Psoas muscle (tissue), 8 donors: ENCODE measurements around the gene CNST. TPM values are rescaled to one million over a fixed set of nuclear protein-coding genes. Genes with fewer than 3 reads are reported as not detected.
A peak's percentile ranks its signal among the peaks of the same experiment; 100 is the strongest.
"Not testable (repeated sequence)": the region's sequence is repeated elsewhere in the genome, so short reads cannot be mapped to it uniquely, and the experiment has no call there.

Experiments used
- ATAC-seq, 4 donors: fragments of 200-7000 bp; cut with Tn5 transposase; one replicate each; pipeline ENCODE4 v1.9.1; 2020; ENCODE audit warnings: moderate library complexity in 3 of 4, mild to moderate bottlenecking in 2 of 4
- DNase-seq, 2 donors: peaks; one replicate each; pipeline ENCODE4 v3.0.0-alpha.2; 2020
- H3K27ac ChIP-seq: fragments of 200-600 bp; one replicate; pipeline ENCODE4 v1.8.0; 2022
- H3K27me3 ChIP-seq, 3 donors: fragments of 200-600 bp in 1 of 3; one replicate each; pipeline versions ENCODE4 v1.6.1 to v1.8.0; 2013 to 2022; ENCODE audit warnings: low read length in 2 of 3, mild to moderate bottlenecking in 2 of 3, moderate library complexity in 1 of 3; ENCODE audit not compliant: insufficient read depth in 3 of 3
- H3K36me3 ChIP-seq, 2 donors: fragments of 200-600 bp in 1 of 2; one replicate each; pipeline versions ENCODE4 v1.6.1 to v1.8.0; 2013 to 2022; ENCODE audit warnings: low read depth in 1 of 2, mild to moderate bottlenecking in 1 of 2, moderate library complexity in 1 of 2; ENCODE audit not compliant: insufficient read depth in 1 of 2
- H3K4me1 ChIP-seq: fragments of 200-600 bp; one replicate; pipeline ENCODE4 v1.8.0; 2022
- H3K4me3 ChIP-seq: fragments of 200-600 bp; one replicate; pipeline ENCODE4 v1.8.0; 2022; ENCODE audit warnings: mild to moderate bottlenecking
- H3K9me3 ChIP-seq: fragments of 200-600 bp; one replicate; pipeline ENCODE4 v1.8.0; 2022
- WGBS, 3 donors: extraction: QIAGEN DNeasy Blood & Tissue Kit; methylation state at CpG; one replicate each; pipeline versions ENCODE4 v1.1.6 to v1.1.7; 2013; 5-methylcytosine and 5-hydroxymethylcytosine counted together
- intact Hi-C, 2 donors: fragments of 100-400 bp; cut with DNase I; formaldehyde crosslinking; loops; one replicate each; pipeline versions ENCODE4 v1.11.0 to v1.14.2; 2022
- polyA plus RNA-seq, 3 donors: library from polyadenylated mRNA; stranded (reverse); fragments of 200-250 nt; gene quantifications; one replicate each; pipeline ENCODE4 v1.2.3, GENCODE V29; 2013
- total RNA-seq, 4 donors: library from RNA; stranded (reverse); fragmentation: NEBNext Ultra II Directional in 2 of 4; extraction: Animal tissue kit (Norgen Biotek cat#: 25700) in 2 of 4; gene quantifications; one replicate each; pipeline versions ENCODE4 v1.2.1 to v1.2.4, GENCODE V29; 2021 to 2023
- TF ChIP-seq, protein P1 (sequence below): fragments of 200-600 bp; IDR thresholded peaks from one replicate; pipeline ENCODE4 v1.8.0; 2022; ENCODE audit warnings: antibody characterized with exemption
- donor health status: healthy with polysubstance abuse.
- donor health status: DM: no; HTN: no; CAD: no; lungs with moderate emphysema.
- donor health status: Bipolar disorder and iron deficiency.
- donor health status: healthy.
- donor health status: DM: yes; HTN: yes; CAD: no.
- donor health status: DM: no; HTN: no; CAD: no.
- donor health status: DM: no; HTN: no; CAD: no.
- donor health status: DM: yes; HTN: yes; CAD: no.

Gene CNST
- total and polyA plus RNA-seq, 7 donors: 9.7 to 64.8 (median 19.5) TPM

DNA sequence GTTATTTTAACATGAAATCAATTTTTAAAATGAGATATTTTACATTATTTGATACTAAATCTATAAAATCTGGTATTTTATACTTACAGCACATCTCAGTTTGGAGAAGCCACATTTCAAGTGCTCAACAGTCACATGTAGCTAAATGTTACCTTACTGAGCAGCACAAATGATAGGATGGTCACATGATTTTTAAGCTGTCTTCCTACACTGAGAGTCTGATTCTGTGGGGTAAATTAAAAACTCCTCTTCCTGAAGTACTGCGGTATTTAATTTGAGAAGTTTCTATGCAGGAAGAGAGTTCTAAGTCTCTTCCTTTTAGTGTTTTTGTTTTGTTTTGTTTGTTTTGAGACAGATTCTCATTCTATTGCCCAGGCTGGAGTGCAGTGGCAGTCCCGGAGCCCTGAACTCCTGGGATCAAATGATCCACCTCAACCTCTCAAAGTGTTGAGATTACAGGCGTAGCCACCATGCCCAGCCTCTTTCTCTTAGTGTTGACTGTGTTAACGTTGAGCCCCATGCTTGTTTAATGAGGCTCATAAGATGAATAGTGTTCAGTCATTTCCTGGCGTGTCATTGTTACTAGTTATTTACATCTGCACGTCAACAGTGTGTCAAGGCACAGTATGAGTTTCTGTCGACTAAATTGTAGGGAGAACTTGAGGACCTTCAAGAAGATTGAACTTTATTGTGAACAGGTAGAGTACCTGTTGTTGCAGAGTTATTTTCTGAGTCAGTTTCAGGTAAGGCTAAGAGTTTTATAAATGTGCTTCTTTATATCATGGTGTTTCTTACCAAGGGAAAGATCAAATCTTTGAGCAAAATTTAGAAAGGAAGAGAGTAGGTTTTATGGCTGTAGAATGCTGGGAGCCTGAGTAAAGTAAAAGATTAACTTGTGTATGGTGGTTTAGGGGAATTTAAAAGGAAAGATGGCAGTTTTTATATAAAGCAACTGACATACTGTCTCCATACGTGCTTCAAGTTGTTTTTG is 3.3 kb downstream of the CNST start:
- Histone ChIP-seq H3K36me3 (no peaks in the 10 kb centered on the region), H3K4me1 (peaks cover 63% of the 10 kb centered on the region), H3K27me3 (no peaks in the 10 kb centered on the region), H3K4me3 (peak overlapping the region; percentile 24), H3K27ac (peak overlapping the region; percentile 93), H3K9me3 (no peaks in the 10 kb centered on the region)
- 50 to 60% (median 56%) methylated on average over 8 of the region's 8 CpGs for WGBS, 3 donors
- TF ChIP-seq, protein P1, sequence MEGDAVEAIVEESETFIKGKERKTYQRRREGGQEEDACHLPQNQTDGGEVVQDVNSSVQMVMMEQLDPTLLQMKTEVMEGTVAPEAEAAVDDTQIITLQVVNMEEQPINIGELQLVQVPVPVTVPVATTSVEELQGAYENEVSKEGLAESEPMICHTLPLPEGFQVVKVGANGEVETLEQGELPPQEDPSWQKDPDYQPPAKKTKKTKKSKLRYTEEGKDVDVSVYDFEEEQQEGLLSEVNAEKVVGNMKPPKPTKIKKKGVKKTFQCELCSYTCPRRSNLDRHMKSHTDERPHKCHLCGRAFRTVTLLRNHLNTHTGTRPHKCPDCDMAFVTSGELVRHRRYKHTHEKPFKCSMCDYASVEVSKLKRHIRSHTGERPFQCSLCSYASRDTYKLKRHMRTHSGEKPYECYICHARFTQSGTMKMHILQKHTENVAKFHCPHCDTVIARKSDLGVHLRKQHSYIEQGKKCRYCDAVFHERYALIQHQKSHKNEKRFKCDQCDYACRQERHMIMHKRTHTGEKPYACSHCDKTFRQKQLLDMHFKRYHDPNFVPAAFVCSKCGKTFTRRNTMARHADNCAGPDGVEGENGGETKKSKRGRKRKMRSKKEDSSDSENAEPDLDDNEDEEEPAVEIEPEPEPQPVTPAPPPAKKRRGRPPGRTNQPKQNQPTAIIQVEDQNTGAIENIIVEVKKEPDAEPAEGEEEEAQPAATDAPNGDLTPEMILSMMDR: no peak
- intact Hi-C loops: loop anchor here in 1 of 2 donors (5.0 kb wide), 2 partner anchors 43 to 128 kb away; no protein-coding TSS in a partner anchor
- DNase-seq (no peak), ATAC-seq (no peak)

DNA sequence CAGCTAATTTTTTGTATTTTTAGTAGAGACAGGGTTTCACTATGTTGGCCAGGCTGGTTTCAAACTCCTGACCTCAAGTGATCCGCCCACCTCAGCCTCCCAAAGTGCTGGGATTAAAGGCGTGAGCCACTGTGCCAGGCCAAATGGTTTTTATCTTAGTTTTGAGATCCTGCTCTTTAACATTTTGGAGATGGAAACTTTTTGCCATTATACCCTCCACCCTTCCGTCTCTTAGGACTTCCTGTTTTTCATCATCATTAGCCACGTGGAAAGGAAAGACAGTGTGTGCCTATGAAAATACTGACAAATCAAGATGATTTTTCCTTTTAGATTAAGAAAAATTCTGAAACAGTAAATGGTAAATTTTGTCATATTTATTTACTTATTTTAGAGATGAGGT is 5.1 kb downstream of the CNST start:
- not testable (repeated sequence) for H3K4me3 ChIP-seq, ATAC-seq, H3K9me3 ChIP-seq, DNase-seq, H3K27me3 ChIP-seq, H3K36me3 ChIP-seq
- intact Hi-C loops: loop anchor here in 1 of 2 donors (5.0 kb wide), 1 partner anchor 41 kb away; no protein-coding TSS in a partner anchor
- 68 to 78% (median 72%) methylated on average over 4 of the region's 4 CpGs for WGBS, 3 donors
- Histone ChIP-seq H3K4me1 (peaks cover 56% of the 10 kb centered on the region), H3K27ac (peak overlapping the region; percentile 93)

DNA sequence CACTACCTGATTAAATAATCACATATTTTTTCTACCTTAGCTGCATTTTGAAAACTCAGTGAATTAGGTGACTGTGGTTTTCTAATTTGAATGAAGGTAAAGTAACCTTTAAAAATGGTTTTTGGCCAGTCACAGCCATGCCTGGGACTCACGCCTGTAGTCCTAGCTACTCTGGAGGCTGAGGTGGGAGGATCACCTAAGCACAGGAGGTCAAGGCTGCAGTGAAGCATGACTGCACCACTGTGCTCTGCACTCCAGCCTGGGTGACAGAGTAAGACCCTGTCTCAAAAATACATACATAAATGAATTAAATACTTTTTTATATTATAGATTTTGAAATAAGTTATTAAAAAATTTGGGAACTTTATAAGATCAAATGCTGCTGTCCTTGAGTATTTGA is 5.7 kb downstream of the CNST start:
- H3K4me1 ChIP-seq: peaks cover 58% of the 10 kb centered on the region
- no peaks in the 10 kb centered on the region for H3K27me3 ChIP-seq
- 92 to 100% (median 98%) methylated on average over 1 of the region's 1 CpG for WGBS, 3 donors
- no peak overlapping the region for H3K4me3 ChIP-seq
- intact Hi-C loops: loop anchor here in 1 of 2 donors (5.0 kb wide), 1 partner anchor 40 kb away; no protein-coding TSS in a partner anchor
- DNase-seq: no peak
- no peaks in the 10 kb centered on the region for H3K36me3 ChIP-seq
- no peaks in the 10 kb centered on the region for H3K9me3 ChIP-seq
- no peak for ATAC-seq
- peak overlapping the region; percentile 67 for H3K27ac ChIP-seq
- TF ChIP-seq, protein P1: no peak

DNA sequence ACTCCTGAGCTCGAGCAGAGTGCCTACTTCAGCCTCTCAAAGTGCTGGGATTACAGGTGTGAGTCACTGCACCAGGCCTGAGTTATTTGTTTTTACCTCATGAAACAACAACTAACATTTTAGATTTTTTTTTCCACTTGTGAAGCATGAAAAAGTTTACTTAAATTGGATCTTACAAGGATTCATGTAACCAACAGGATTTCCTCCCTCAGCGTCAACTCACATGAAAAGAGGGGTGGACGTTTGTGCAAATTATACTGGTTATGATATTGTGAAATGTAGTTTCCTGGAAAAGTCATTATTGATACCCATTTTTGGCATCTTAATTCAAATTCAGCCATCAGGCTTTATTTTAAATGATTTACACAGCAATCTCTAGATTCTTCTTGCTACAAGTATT is 6.5 kb downstream of the CNST start:
- intact Hi-C loops: loop anchor here in 1 of 2 donors (5.0 kb wide), 1 partner anchor 40 kb away; no protein-coding TSS in a partner anchor
- Histone ChIP-seq H3K4me1 (peaks cover 60% of the 10 kb centered on the region), H3K9me3 (no peaks in the 10 kb centered on the region), H3K4me3 (peak overlapping the region; percentile 29), H3K27me3 (no peaks in the 10 kb centered on the region), H3K36me3 (no peaks in the 10 kb centered on the region), H3K27ac (peak overlapping the region; percentile 67)
- 56 to 71% (median 64%) methylated on average over 3 of the region's 3 CpGs for WGBS, 3 donors
- no peak for DNase-seq
- TF ChIP-seq, protein P1: no peak
- ATAC-seq: no peak

DNA sequence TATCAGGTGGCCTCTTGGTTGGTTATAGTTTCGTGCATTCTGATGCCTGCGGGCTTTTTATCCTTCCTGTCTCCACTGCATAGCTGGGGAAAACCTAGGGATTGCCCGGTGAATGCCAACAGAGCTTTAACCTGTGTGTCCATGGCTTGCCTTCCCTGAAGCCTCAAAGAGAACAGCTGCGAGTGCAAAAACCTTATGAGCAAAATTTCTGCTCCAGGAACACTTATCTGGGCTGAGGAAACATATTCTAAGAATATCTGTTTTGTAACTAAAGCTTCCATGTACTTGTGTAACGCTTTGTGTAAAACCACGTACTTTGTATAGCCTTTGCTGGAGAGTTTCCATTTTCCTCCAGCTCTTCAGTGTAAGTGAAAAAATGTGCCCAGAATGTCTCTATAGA is 7.2 kb downstream of the CNST start:
- H3K36me3 ChIP-seq: no peaks in the 10 kb centered on the region
- H3K27me3 ChIP-seq: no peaks in the 10 kb centered on the region
- peak in 3 of 4 donors; percentile 53 to 78 (median 65) for ATAC-seq
- H3K9me3 ChIP-seq: no peaks in the 10 kb centered on the region
- intact Hi-C loops: loop anchor here in 1 of 2 donors (5.0 kb wide), 1 partner anchor 39 kb away; no protein-coding TSS in a partner anchor
- H3K4me1 ChIP-seq: peaks cover 60% of the 10 kb centered on the region
- TF ChIP-seq, protein P1: no peak
- WGBS, 3 donors: 27 to 56% (median 38%) methylated on average over 6 of the region's 6 CpGs
- no peak for DNase-seq
- peak overlapping the region; percentile 67 for H3K27ac ChIP-seq
- H3K4me3 ChIP-seq: peak overlapping the region; percentile 29
